HCT116 (cell line): ENCODE results near the gene NAA40. TPM values are rescaled to one million over a fixed set of nuclear protein-coding genes. Genes with fewer than 3 reads are reported as not detected.

ENCODE experiments used
- ATAC-seq: fragments of 200-7000 bp; cut with Tn5 transposase; 2 replicates; pipeline ENCODE4 v1.9.1; 2020; ENCODE audit warnings: mild to moderate bottlenecking, moderate library complexity
- BruUV-seq: library from RNA; stranded (reverse); fragments of 400-500 nt; replicated peaks from 2 replicates; lab custom pipeline; 2021; lab: Mats Ljungman, UMichigan
- CTCF ChIA-PET: fragments of 300-600 bp; sonication (Branson Sonifier 250); formaldehyde crosslinking; loops from one replicate; lab custom pipeline; 2021; ENCODE audit warnings: antibody characterized with exemption; lab: Charles Lee
- POLR2A ChIA-PET: fragments of 300-600, 350-600 bp; sonication (Branson Sonifier 250); formaldehyde crosslinking; loops from one replicate; lab custom pipeline; 2021; ENCODE audit warnings: antibody characterized with exemption; lab: Charles Lee
- RAD21 ChIA-PET, 2 experiments: fragments of 300-600 bp; sonication (Branson Sonifier 250); formaldehyde crosslinking; loops; one replicate each; lab custom pipeline; 2023; ENCODE audit warnings: low total read pairs in 2 of 2; ENCODE audit not compliant: uncharacterized antibody in 2 of 2, unreplicated experiment in 2 of 2, low non-redundant PET in 1 of 2; lab: Charles Lee
- DNase-seq: peaks from one replicate; pipeline ENCODE4 v3.0.0-alpha.2; 2010; ENCODE audit warnings: low read depth, low spot score
- H2AFZ ChIP-seq: fragments of 200-600 bp; shearing (Covaris generic), sonication (generic); 2 replicates; pipeline ENCODE4 v1.6.1; 2017; ENCODE audit warnings: low read depth, mixed run types, mixed read lengths, antibody characterized with exemption, low read length; ENCODE audit not compliant: poor library complexity, severe bottlenecking
- H3K27ac ChIP-seq: 2 replicates; pipeline ENCODE4 v1.5.1; 2012; ENCODE audit warnings: low read depth, low read length
- H3K27me3 ChIP-seq: fragments of 200-600 bp; sonication (generic); 2 replicates; pipeline ENCODE4 v1.6.1; 2016; ENCODE audit warnings: mixed run types, low read length, mixed read lengths; ENCODE audit not compliant: insufficient read depth
- H3K36me3 ChIP-seq, 2 experiments: fragments of 200-500 bp in 1 of 2; fragments of 200-600 bp in 1 of 2; sonication (Bioruptor generic) in 1 of 2; sonication (generic) in 1 of 2; 2 replicates each; pipeline versions ENCODE4 v1.5.1 to v1.6.1; 2014 to 2016; ENCODE audit warnings: low read length in 2 of 2, inconsistent platforms in 1 of 2, mixed read lengths in 1 of 2, mixed run types in 1 of 2; ENCODE audit not compliant: insufficient read depth in 2 of 2, control insufficient read depth in 1 of 2
- H3K4me1 ChIP-seq, 2 experiments: fragments of 200-600 bp in 1 of 2; sonication (generic) in 1 of 2; 2 replicates each; pipeline versions ENCODE4 v1.5.1 to v1.6.1; 2012 to 2017; ENCODE audit warnings: low read length in 2 of 2, inconsistent platforms in 1 of 2, mild to moderate bottlenecking in 1 of 2, mixed read lengths in 1 of 2, mixed run types in 1 of 2, moderate library complexity in 1 of 2; ENCODE audit not compliant: insufficient read depth in 2 of 2, control insufficient read depth in 1 of 2
- H3K4me2 ChIP-seq: fragments of 200-600 bp; sonication (generic); 2 replicates; pipeline ENCODE4 v1.6.1; 2017; ENCODE audit warnings: mixed run types, low read length, mixed read lengths
- H3K4me3 ChIP-seq, 2 experiments: fragments of 200-600 bp in 1 of 2; sonication (generic) in 1 of 2; replicated peaks in 1 of 2; 2 replicates each; pipeline ENCODE4 v1.5.1; 2011 to 2016; ENCODE audit warnings: low read length in 2 of 2, control low read depth in 1 of 2, low read depth in 1 of 2, mild to moderate bottlenecking in 1 of 2, mixed read lengths in 1 of 2, mixed run types in 1 of 2
- H3K79me2 ChIP-seq: fragments of 200-600 bp; sonication (generic); 2 replicates; pipeline ENCODE4 v1.6.1; 2017; ENCODE audit warnings: mild to moderate bottlenecking, mixed run types, low read length, moderate library complexity, mixed read lengths; ENCODE audit not compliant: insufficient read depth
- H3K9ac ChIP-seq: fragments of 200-600 bp; sonication (generic); 2 replicates; pipeline ENCODE4 v1.6.1; 2016; ENCODE audit warnings: low read length, mixed read lengths
- H3K9me2 ChIP-seq: fragments of 200-600 bp; sonication (generic), shearing (Covaris generic); 2 replicates; pipeline ENCODE4 v1.6.1; 2017; ENCODE audit warnings: mixed run types, mild to moderate bottlenecking, moderate library complexity; ENCODE audit not compliant: insufficient read depth
- H3K9me3 ChIP-seq, 2 experiments: fragments of 200-500 bp in 1 of 2; fragments of 200-600 bp in 1 of 2; sonication (Bioruptor generic) in 1 of 2; sonication (generic) in 1 of 2; 2 replicates each; pipeline ENCODE4 v1.6.1; 2014 to 2017; ENCODE audit warnings: low read length in 2 of 2, mixed read lengths in 2 of 2, inconsistent platforms in 1 of 2, low read depth in 1 of 2, mild to moderate bottlenecking in 1 of 2, mixed run types in 1 of 2, moderate library complexity in 1 of 2; ENCODE audit not compliant: control insufficient read depth in 1 of 2, insufficient read depth in 1 of 2
- H4K20me1 ChIP-seq: fragments of 200-600 bp; sonication (generic), shearing (Covaris generic); 2 replicates; pipeline ENCODE4 v1.6.1; 2017; ENCODE audit warnings: mixed run types, mild to moderate bottlenecking, moderate library complexity; ENCODE audit not compliant: insufficient read depth
- EGR1 ChIP-seq: IDR thresholded peaks from 2 replicates; pipeline ENCODE4 v1.6.1; 2012; ENCODE audit warnings: low read depth
- SIN3A ChIP-seq: IDR thresholded peaks from 2 replicates; pipeline ENCODE4 v1.6.1; 2012; ENCODE audit warnings: low read depth
- SRF ChIP-seq: IDR thresholded peaks from 2 replicates; pipeline ENCODE4 v1.6.1; 2012; ENCODE audit warnings: low read depth
- ZNF274 ChIP-seq: fragments of 200-500 bp; sonication (Bioruptor generic); IDR thresholded peaks from 2 replicates; pipeline ENCODE4 v1.6.1; 2014; ENCODE audit warnings: mild to moderate bottlenecking, low read depth, low read length, inconsistent platforms
- intact Hi-C: fragments of 100-400 bp; cut with micrococcal nuclease; formaldehyde crosslinking; loops from 2 replicates; pipeline ENCODE4 v1.10.0; 2022
- total RNA-seq: library from RNA; stranded (reverse); gene quantifications from one replicate; pipeline ENCODE4 v1.2.1, GENCODE V29; 2021; ENCODE audit not compliant: unreplicated experiment
- TF ChIP-seq, protein P1 (sequence below): IDR thresholded peaks from 2 replicates; pipeline ENCODE4 v1.6.1; 2012; ENCODE audit warnings: low read depth

The NAA40 gene
- total RNA-seq, 1 experiment from 2014 or later, result 25.3 TPM

DNA sequence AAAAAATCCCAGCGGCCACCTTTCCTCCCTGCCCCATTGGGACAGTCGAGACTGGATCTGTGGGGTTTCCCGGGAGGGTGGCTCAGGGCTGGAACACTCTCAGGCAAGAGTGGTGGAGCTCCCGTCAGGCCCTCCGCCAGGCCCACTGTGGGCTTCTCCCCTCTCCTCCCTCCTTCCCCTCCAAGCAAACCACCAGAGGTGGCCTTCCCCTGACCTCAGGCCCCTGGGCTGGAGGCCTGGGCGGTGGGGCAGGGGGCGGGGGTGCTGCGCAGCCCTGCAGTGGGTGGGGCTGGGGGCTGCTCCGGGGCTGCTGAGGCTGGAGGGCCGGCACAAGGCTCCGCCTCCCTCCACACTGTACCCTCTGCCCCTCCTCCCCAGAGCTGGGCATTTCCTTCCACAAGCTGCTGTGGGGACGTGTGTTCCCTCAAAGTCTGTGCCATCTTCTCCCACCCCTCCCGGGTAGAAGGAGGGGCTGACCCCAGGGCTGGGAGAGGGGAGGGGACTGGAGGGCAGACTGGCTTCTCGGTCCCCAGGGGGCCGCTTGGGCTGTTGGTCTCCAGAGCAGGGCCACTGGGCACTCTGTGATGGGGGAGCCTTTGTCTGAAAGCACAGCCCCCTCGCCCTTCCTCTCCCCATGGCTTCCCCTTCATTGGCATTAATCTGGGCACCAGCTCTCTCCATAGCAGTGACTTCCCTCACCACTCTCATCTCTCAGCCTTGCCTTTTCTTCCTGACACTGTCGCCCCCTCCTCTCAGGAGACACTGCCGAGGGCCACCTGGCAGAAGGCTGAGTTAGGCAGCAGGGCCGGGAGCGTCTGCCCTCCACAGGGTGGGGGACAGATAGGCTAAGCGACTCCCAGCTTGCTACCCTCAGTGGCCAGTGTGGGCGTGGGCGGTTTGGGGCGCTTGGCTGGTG is 29.0 kb upstream of the NAA40 start (continued):
- TF ChIP-seq ZNF274 (no peak), SIN3A (no peak)
- TF ChIP-seq, protein P1, sequence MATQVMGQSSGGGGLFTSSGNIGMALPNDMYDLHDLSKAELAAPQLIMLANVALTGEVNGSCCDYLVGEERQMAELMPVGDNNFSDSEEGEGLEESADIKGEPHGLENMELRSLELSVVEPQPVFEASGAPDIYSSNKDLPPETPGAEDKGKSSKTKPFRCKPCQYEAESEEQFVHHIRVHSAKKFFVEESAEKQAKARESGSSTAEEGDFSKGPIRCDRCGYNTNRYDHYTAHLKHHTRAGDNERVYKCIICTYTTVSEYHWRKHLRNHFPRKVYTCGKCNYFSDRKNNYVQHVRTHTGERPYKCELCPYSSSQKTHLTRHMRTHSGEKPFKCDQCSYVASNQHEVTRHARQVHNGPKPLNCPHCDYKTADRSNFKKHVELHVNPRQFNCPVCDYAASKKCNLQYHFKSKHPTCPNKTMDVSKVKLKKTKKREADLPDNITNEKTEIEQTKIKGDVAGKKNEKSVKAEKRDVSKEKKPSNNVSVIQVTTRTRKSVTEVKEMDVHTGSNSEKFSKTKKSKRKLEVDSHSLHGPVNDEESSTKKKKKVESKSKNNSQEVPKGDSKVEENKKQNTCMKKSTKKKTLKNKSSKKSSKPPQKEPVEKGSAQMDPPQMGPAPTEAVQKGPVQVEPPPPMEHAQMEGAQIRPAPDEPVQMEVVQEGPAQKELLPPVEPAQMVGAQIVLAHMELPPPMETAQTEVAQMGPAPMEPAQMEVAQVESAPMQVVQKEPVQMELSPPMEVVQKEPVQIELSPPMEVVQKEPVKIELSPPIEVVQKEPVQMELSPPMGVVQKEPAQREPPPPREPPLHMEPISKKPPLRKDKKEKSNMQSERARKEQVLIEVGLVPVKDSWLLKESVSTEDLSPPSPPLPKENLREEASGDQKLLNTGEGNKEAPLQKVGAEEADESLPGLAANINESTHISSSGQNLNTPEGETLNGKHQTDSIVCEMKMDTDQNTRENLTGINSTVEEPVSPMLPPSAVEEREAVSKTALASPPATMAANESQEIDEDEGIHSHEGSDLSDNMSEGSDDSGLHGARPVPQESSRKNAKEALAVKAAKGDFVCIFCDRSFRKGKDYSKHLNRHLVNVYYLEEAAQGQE, result no peak
- TF ChIP-seq, all 23 proteins: peak for 0

DNA sequence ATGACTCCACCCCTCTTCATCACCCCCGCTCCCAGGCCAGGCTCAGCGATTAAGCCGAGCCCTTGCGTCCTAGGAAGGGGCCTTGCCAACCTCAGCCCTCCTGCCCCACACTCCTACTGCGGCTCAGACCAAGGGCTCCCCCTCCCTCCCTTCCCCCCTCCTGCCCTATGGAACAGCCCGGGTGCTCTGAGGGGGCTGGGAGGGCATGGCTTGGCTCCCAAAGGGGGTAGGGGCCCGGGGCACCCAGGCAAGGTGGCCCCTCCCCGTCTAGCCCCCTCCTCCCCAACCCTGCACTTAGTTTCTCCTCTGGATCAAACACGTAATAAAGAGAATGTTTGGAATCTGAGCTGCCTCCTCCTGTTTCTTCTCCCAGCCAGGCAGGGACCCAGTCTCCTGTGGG is 28.1 kb upstream of the NAA40 start:
- no peak overlapping the region for H2AFZ ChIP-seq
- H3K79me2 ChIP-seq, result no peaks in the 10 kb centered on the region
- CTCF ChIA-PET, result no interaction called here

More for the DNA sequence above, 28.1 kb upstream of the NAA40 start:
- RAD21 ChIA-PET, result no interaction called here
- Histone ChIP-seq H3K4me3 (no peak overlapping the region), H3K9ac (no peak overlapping the region), H3K27ac (no peak overlapping the region), H3K4me2 (no peak overlapping the region), H3K36me3 (peaks cover 0 to 4% of the 10 kb centered on the region in 2 experiments; a peak in 2 of 4 replicates), H3K4me1 (peaks cover 0 to under 1% of the 10 kb centered on the region in 2 experiments; a peak in 1 of 4 replicates), H3K27me3 (no peaks in the 10 kb centered on the region), H3K9me3 (no peaks in the 10 kb centered on the region), H3K9me2 (no peaks in the 10 kb centered on the region)
- intact Hi-C loops, result no loop called here
- no TSS peak for BruUV-seq
- POLR2A ChIA-PET, result no interaction called here
- ATAC-seq, result no peak
- DNase-seq, result no peak
- TF ChIP-seq EGR1 (no peak), SRF (no peak)
- TF ChIP-seq, all 23 proteins: peak for 0
- no peaks in the 10 kb centered on the region for H4K20me1 ChIP-seq
